ENCODE data around the gene SCNN1A.

The SCNN1A gene

DNA sequence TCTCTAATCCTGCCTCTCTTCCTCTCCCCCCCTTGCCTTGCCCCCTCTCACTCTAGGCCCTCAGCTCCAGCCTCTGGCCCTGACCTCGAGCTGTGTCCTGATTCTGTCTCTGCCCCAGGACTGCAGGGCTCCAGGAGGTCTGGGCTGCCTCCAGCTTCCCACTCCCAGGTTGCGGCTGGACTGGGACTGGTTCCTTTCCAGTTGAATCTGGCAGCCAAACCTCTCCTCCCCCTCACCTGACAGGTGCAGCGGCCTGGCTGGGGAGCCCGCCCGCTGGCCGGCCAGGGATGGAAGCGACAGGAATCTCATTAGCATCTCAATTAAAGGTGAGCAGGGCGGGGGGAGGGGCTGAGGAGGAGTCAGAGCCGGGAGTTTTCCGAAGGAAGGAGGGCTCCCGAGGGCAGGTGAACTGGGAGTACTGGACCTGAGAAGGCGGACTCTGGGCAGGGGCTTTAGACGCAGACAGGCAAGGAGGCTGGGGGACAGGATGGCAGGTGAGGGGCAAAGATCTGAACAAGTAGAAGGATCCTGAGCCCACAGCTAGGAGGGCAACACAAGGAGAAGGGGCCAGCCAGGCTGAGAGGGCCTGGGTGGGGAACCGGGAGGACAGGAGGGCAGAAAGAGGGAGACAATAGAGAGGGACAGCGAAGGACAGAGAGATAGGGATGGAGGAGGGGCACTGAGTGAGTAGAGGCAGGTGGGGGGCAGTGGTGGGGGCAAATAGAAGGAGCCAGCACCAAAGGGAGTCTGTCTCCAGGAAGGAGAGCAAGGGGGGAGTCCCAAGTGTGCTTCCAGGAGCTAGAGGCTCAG lies at the start of gene SCNN1A:
Gene SCNN1A, minus strand, starts transcription at position 295 of the 810 bp plus-strand sequence. CDS start 780 bp downstream, outside the sequence.
- DNase-seq, result no peak

DNA sequence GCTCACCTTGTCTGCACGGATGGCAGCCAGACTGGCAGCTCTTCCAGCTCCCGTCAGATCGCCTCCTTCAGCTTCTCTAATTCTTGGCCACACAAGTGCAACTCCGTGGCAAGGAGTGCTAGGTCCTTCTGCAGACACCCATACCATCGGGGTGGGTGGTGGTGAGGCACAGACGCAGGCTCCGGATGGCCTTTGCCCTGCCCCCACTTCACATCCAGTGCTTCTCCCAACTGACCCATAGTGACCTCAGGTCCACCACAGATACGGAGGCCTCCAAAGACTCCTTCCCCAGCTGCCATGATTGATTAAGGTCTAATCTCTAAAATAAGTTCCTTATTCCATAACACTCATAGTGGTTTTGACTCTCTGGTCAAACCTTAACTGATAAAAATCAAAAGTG lies 49.5 kb upstream of the SCNN1A start:
- DNase-seq, result no peak

DNA sequence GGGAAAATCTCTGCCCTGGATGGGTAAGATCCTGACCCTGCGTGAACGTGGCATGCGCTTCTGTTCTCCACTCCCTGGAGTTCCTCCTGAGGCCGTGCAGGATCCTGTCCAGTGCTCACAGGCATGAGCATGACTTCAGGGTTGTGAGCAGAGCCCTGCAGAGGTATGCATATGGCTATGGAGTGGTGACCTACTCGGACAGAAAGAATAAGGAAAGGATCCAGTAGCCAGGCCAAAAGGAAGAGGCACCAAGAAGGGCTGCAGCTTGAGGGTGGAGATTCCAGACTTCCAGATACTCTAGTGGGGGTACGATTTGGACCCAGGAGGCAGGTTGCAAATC lies 48.6 kb upstream of the SCNN1A start:
- DNase-seq, result no peak

DNA sequence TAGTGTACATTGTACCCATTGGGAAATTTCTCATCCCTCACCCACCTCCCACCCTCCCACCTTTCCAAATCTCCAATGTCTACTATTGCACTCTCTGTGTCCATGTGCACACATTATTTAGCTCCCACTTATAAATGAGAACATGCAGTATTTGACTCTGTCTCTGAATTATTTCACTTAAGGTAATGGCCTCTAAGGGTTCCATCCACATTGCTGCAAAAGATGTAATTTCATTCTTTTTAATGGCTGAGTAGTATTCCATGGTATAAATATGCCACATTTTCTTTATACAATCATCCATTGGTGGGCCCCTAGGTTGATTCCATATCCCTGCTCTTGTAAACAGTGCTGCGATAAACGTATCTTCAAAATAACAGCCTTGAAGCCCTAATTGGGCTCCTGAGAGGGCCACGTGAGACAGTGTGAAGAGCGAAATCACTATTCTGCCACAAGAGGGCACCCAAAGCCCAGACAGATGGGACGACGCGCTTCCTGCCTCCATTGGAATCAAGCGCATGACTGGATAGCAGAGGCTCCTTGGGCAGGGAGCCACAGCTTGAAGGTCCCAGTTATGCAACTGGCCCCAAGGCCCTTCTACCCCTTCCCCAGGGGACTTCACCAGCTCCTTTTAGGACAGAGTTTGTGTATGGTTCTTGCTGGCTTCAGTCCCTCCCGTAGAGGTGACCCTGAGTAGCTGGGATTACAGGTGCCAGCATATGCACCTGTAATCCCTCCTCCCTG lies 48.1 kb upstream of the SCNN1A start:
- peak; percentile 65 for DNase-seq

DNA sequence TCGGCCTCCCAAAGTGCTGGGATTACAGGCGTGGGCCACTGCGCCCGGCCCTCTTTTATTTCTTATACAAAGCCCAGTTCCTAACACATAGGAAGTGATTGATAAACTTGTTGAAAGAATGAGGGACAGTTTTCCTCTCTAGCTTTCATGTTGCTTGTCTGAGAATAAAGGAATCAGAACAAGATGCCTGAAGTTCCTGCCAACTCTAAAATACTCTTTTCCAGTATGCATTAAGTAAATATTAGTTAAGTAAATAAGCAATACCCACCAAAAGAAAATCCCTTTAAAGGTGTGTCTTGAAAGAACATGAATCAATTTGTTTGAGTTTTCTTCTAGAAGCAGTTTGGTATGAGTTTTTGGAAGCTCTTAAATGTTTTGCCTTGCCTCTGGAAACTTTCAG lies 45.0 kb upstream of the SCNN1A start:
- DNase-seq, result no peak

DNA sequence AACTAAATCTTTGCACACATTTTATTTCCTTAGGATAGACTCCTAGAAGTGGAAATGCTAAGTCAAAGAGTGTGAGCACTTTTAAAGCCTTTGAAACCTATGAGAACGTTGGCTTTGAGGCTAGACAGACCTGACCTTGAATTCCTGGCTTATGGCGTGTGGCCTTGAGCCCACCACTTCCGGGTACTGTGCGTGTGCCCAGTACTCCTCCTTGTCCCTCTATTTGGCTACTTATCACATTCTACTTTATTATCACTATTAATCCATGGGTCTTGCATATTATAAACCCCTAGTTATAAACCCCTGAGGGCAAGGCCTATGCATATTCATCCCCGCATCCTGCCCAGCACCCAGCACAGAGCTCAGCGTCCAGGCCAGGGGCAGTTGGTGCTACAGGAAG lies 43.4 kb upstream of the SCNN1A start:
- no peak for DNase-seq

DNA sequence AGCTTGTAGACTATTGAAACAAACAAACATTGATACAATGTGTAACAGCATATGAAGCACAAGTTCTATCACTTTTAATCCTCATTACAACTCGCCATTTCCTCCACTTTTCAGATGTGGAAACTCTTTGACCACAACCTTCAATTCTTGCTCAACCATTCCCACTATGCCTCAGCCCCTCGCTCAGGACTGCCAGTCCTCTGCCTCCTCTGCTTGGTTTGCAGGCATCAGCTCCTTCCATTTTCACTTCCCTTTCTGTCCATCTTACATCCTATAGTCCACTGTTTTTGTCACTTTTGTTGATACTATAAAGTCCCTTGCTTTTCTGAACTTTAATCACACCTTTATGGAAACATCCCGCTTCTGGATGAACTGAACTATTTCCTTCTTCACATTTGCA lies 41.2 kb upstream of the SCNN1A start:
- no peak for DNase-seq

DNA sequence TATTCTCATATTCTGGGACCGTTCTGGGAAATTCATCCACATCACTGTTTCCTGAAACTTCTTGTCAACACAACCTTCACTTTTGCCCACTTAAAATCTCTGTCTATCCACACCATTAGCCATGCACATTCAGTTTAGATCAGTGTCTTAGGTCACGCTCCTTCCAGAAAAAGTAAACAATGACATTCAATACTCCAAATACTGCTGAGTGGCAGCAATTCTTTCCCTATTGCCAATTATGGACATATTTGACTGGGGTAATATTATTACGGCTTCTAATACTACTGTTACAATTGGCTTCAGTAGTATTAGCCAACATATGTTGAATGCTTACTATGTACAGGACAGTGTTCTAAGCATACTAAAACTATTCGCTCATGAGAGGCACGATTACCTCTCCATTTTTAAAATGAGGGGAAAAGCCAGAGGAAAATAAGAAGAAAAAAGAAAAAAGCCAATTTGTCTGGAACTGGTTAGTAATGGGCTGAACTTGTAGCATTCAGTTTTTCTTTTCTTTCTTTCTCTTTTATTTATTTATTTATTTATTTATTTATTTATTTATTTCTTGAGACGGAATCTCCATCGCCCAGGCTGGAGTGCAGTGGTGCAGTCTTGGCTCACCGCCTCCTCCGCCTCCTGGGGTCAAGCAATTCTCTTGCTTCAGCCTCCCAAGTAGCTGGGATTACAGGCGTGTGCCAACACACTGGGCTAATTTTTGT lies 32.0 kb upstream of the SCNN1A start:
- DNase-seq, result no peak

DNA sequence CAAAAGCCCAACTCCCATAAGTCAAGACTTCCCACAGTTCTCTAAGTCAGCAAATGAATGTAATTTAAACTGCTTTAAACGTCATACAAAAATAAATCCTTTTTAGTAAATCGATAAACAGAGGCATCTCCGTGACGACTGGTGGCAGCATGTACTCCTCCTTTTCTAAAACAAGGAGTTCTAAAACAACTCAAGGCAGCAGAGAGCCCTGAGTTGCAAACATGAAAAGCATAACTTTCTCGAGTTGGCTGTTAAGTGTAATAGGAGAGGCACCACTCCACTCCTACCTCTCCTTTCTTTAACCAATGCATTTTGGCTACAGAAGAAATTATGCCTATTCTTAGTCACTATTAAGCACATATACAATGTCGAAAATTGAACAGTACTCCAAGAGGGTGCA lies 30.6 kb upstream of the SCNN1A start:
- no peak for DNase-seq

DNA sequence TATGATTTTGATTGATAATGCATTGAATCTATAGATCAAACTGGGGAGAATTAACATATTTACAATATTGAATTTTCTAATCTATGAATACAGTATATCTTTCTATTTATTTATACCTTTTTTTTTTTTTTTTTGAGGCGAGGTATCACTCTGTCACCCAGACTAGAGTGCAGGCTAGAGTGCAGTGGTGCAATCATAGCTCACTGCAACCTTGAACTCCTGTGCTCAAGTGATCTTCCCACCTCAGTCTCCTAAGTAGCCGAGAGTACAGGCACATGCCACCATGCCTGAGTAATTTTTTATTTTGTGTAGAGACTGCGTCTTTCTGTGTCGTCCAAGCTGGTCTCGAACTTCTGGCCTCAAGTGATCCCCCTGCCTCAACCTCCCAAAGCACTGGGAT lies 29.0 kb upstream of the SCNN1A start:
- DNase-seq, result no peak

DNA sequence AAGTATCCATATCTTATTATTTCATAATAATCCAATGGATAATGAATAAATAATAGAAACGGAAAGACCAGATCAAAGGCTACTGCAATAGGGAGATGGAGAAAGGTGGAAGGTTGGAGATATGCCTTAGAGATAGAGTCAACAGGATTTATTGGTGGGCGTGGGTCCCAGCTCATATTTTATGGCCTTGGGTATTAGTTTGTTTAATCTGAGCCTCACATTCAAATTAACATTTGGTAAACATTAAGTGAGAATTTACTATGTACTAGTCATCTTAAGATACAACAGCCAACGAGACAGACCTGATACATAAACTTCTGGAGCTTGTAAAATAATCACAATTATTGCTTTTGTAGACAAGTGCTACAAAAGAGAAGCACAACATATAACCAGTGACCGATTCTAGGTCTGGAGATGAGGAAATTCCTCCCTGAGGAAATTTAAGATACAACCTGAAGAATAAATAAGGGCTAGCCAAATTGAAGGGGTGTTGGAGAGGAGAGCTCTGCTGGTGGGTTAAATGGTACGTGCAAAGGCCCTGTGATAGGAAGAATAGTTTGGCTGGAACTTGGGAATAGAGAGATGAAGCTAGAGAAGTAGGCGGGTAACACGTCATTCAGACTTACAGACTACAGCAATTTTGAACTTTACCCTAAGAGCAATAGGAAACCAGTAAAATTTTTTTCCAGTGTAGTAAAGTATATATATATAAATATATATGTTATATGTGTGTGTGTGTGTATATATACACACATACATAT lies 24.7 kb upstream of the SCNN1A start:
- no peak for DNase-seq

DNA sequence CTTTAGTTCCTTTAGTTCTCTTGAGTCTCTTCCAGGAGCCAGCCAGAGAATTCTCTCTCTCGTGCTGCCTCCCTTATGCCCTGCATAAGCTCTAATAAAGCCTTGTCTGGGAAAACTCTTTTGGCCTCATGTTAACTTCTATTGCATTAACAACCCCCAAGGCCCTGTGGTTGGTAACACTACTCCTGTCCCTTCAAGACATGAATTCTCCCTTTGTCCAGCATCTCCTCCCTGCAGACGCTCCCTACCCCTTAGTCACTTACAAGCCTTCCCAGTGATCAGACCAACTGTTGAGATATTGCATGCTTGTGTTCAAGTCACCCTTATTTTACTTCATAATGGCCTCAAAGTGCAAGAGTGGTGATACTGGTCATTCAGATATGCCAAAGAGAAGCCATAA lies 20.7 kb upstream of the SCNN1A start:
- DNase-seq, result no peak

DNA sequence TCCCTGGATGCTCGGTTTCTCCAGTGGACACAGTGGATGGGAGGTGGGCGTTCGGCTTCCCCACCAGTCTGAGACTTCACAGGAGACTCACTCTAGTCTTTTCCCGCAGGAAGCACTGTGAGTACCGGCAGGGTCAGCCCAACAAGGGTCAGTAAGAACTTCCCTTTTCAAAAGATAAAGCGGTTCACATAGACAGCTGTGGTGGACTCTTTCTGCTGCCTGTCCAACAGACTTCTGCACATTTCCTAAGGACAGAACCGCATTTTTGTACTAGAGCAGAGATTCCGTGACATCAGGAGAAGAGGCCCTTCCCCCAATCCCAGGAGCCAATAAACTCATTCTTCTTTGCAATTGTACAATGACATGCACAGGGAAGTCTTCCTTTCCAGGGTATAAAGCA lies 19.0 kb upstream of the SCNN1A start:
- no peak for DNase-seq

DNA sequence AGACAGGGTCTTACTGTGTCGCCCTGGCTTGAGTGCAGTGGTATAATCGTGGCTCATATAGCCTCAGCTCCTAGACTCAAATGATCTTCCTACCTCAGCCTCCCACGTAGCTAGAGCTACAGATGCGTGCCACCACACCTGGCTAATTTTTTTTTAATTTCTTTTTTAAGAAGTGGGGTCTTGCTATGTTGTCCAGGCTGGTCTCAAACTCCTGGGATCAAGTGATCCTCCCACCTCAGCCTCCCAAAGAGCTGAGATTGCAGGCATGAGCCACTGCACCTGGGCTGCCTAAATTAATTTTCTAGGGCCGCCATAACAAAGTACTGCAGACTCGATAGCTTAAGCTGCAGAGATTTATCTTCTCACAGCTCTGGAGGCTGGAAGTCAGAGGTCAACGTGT lies 17.7 kb upstream of the SCNN1A start:
- no peak for DNase-seq

DNA sequence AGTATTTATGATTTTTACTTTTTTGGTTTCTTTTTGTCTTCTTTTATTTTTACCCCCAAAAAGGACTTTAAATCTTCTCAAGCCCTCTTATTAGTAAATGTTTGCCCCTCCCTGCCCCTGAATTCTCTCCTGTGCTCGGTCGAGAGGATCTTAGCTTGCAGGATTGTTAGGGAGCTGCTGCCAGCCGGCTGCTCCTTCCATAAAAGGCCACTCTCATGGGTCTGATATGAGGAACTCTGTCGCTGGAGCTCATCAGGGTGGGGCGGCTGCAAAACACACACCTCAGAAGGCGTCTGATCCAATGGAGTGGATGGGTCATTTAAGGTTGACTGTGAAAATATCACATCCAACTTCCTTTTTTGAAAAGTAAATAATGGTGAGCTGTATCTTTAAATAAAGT lies 17.1 kb upstream of the SCNN1A start:
- DNase-seq, result no peak

DNA sequence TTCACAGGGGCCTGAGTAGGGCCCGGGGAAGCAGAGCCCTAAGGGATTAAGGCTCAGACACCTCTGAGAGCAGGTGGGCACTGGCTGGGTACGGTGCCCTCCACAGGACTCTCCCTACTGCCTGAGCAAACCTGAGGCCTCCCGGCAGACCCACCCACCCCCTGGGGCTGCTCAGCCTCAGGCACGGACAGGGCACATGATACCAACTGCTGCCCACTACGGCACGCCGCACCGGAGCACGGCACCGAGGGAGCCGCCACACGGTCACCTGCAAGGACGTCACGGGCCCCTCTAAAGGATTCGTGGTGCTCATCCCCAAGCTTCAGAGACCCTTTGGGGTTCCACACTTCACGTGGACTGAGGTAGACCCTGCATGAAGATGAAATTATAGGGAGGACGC lies 15.7 kb upstream of the SCNN1A start:
- no peak for DNase-seq

DNA sequence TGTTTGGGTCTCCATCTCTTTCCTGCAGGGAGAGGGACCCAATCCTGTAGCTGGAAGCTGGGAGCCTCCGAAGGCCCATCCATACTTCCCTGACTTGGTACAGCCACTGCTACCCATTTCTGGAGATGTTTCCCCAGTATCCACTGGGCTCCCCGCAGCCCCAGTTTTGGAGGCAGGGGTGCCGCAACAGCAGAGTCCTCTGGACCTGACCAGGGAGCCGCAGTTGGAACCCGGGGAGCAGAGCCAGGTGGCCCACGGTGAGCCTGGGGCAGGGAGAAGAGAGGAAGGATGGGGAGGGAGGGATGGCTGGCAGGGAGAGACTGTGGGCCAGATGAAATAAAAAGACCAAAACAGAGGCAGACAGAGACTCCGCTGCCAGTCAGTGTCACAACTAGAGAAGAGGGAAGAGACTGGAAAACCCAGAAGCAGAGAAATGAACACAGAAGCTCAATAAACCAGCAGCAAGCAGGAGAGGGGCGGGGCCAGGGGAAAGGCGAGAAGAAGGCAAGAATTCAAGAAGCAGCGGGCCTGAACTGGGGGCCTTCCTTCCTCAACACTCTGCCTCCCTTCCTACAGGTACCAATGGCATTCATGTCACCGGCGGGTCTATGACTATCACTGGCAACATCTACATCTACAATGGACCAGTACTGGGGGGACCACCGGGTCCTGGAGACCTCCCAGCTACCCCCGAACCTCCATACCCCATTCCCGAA lies 14.9 kb upstream of the SCNN1A start:
- DNase-seq, result no peak

DNA sequence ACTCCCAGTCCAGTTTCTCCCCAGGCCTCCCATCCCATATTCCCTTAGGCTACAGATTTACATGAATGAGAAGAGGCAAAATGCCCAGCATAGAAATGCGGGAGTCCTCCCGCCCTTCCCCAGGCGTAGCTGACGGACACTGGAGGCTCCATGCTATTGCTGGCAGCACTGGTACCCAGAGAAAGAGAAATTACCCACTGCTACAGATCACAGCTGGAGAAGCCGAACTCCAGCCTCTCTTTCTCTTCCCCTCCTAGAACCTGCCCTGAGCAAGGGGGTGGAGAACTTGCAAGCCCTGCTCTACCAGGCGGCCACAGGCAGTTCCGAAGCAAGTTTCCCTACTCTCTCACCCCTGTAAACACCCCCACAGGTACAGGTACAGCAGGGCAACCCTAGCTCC lies 12.2 kb upstream of the SCNN1A start:
- no peak for DNase-seq

DNA sequence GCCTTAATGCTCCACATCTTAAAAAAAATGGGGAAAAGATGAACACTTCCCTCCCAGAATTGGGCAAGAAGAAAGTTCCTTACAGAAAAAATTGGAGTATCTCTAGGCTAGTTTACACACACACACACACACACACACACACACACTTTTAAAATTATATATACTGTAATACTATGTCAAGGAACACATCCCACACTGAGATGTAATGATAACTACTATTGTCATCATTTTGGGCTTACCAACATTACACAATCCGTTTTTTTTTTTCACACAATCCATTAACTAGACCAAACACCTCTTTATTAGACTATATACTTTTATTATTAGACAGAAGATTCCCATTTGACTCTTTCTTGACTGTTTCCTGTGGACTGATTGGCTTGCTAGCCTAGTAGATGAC lies 11.1 kb upstream of the SCNN1A start:
- DNase-seq, result no peak

DNA sequence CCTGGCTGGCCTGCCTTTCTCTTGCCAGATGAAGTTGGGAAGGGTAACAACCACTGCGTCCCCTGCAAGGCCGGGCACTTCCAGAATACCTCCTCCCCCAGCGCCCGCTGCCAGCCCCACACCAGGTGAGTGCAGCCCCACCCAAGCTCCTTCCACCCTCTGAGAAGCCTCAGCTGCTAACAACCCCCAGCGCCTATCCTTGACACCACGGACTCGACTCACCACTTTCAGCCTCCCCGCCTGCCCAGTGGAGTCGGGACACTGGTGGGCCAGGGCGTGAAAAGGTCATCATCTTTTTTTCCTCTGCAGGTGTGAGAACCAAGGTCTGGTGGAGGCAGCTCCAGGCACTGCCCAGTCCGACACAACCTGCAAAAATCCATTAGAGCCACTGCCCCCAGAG lies 10.7 kb upstream of the SCNN1A start:
- no peak for DNase-seq

DNA sequence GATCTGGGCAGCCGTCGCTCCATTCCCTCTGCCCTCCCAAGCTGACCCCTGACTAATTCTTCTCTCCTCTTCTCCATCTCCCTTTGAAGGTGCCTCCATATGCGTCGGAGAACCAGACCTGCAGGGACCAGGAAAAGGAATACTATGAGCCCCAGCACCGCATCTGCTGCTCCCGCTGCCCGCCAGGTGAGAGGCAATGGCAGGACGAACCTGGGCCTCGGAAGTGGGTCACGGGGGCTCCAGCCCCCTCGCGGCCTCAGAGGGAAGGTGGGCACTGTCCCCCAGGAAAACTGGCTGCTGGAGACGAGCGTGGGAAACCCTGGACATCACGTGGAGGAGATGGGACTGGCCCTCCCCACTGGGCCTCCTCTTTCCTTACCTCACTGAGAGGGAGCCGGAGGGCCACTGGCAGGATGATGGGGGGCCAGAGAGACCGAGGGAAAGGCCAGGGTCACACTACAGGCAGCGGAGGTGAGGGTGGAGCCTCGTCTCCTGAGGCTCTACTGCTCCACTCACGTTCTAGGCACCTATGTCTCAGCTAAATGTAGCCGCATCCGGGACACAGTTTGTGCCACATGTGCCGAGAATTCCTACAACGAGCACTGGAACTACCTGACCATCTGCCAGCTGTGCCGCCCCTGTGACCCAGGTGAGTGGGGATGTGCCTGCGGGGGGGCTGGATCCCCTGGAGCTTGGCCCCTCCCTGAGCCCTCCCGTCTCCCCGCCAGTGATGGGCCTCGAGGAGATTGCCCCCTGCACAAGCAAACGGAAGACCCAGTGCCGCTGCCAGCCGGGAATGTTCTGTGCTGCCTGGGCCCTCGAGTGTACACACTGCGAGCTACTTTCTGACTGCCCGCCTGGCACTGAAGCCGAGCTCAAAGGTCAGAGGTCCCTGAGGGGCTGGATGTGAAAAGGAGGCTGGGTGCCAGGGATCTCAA lies 9.4 kb upstream of the SCNN1A start:
- DNase-seq, result no peak

Measured in activated CD4-positive, alpha-beta T cell treated with anti-CD3 and anti-CD28 coated beads for 1 hour (primary cell).